Right renal pelvis (tissue), 4 donors: ENCODE results near the gene PDZRN3. TPM values are rescaled to one million over a fixed set of nuclear protein-coding genes. Genes with fewer than 3 reads are reported as not detected.

ENCODE experiments used
- DNase-seq, 4 donors: peaks; one replicate each; pipeline ENCODE4 v3.0.0-alpha.2; 2013; ENCODE audit warnings: low read depth in 4 of 4, low spot score in 3 of 4, missing footprints in 1 of 4
- polyA plus RNA-seq, 4 donors: library from polyadenylated mRNA; unstranded; fragments of 120-200 nt; gene quantifications; one replicate each; pipeline ENCODE4 v1.2.1, GENCODE V29; 2013; ENCODE audit not compliant: insufficient read length in 4 of 4

PDZRN3 gene
- polyA plus RNA-seq, 4 donors: 35.6 to 51.6 (median 45.7) TPM

- peak in 2 of 4 donors; percentile 58 to 66 for DNase-seq
Observed at GRCh38 chr3:73624017-73624820, 522 bp downstream of the PDZRN3 start.

GRCh38 chr3:73623346-73623745 is 1.4 kb downstream of the PDZRN3 start:
- no peak for DNase-seq

DNA sequence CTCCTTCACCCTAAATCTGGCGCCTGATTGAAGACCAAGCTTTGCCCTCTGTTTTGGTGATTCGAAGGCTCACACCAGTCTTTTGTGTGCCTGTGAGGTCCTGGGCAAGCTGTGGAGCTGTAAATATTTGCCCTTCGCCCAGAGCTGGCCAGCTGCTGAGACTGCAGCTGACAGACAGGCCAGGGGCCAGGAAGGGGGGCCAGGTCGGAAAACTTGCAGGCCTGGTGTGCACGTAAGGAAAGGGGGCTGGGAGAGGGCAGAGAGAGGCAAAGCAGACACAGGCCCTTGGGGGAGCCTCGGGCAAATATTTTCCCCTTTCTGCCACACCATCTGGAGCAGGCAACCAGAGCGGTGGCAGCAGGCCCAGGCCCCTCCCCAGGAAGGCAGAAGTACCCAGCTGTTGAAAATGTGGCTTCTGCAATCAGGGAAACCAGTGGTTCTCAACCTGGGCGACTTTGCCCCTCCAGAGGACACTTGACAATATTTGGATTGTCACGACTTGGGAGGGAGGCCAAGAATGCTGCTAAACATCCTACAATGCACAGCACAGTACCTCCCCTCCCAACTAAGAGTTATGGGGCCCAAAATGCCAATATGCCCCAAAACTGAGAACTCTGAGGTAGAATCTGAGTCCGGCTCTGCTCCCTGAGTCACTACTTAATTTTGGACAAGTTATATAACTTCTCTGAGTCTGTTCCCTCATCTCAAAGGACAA is 2.5 kb downstream of the PDZRN3 start:
- DNase-seq: no peak

- DNase-seq: no peak
Observed at GRCh38 chr3:73621388-73621787, 3.4 kb downstream of the PDZRN3 start.

- no peak for DNase-seq
Observed at GRCh38 chr3:73618461-73618860, 6.3 kb downstream of the PDZRN3 start.

- DNase-seq: no peak
Observed at GRCh38 chr3:73616056-73616455, 8.7 kb downstream of the PDZRN3 start.

- DNase-seq: no peak
Observed at GRCh38 chr3:73614419-73614818, 10.3 kb downstream of the PDZRN3 start.

- no peak for DNase-seq
Observed at GRCh38 chr3:73611176-73611575, 13.6 kb downstream of the PDZRN3 start.

GRCh38 chr3:73610493-73610892 is 14.2 kb downstream of the PDZRN3 start:
- DNase-seq: no peak

DNA sequence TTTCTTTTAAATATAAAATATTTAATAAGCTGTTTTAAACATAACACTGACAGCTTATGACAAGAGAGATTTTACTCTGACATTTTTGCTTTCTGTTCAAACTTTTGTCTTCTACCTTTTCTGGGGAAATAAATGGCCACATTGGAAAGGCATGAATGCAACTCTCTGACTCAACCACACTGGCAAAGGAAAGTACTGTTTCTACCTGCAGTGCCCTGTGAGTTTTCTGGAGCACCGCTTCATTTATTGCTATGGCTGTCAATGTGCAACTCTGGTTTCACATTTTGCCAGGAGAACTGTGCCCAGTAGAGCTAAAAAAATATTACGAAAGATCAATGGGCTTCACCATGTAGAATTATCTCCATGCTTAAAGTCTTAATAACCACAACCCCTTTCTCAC is 15.1 kb downstream of the PDZRN3 start:
- DNase-seq: no peak

GRCh38 chr3:73609315-73609641 is 15.5 kb downstream of the PDZRN3 start:
- DNase-seq: no peak

GRCh38 chr3:73608456-73609314 is 16.1 kb downstream of the PDZRN3 start:
- DNase-seq: no peak

DNA sequence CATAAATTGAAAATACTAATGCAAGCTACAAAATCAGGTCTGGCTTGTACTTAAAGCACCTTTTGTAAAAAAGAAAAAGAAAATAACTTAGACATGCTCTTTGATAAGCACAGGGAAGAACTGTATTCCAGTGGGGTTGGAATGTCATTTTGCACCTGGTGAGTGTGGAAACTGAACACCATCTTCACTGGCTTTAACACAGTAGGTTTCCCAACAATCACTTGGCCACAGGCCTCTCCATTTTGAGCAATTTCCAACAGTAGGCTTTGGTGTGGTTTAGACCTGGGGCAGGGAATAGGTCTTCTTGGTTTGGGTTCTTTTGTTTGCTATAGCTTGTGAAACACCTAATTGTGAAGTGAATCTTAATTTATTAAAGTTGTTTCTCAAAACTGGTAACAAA is 18.9 kb downstream of the PDZRN3 start:
- DNase-seq: no peak

DNA sequence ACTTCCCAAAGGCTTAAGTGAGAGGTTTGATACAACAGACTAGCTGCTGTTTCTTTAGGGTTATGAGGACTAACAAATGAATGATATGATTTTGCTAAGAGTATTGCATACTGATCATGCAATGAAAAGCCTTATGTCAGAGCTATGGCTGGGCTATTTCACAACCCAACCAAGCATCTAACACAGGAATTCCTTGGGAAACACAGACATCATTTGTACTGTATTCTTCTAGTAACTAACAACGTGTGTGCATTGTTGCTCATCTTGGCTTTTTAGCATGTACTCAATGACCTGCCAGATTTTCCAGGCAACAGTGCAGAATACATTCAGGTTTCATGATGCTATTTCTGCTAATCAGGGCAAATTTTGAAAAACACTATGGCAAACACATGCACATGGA is 19.3 kb downstream of the PDZRN3 start:
- no peak for DNase-seq

GRCh38 chr3:73604451-73604850 is 20.3 kb downstream of the PDZRN3 start:
- DNase-seq: no peak

- DNase-seq: no peak
Observed at GRCh38 chr3:73603762-73604171, 21.0 kb downstream of the PDZRN3 start.

- no peak for DNase-seq
Observed at GRCh38 chr3:73602170-73602569, 22.6 kb downstream of the PDZRN3 start.

DNA sequence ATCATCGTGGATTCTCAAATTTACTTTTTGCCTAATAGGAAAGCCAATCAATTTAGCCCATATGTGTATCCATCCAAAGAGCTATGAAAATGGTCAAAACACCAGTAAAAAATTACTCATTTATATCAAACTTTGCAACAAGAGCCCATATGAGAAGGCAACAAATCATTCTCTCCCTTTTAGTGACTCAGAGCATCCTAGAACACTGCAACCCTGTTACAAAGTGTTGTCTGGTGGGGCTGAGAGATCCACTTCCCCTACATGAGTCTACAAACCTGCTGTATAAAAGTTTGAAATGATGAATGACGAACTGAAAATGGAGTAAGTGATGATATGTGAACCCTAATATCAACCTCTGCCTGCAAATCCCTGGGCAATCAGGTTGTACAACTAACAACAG is 23.3 kb downstream of the PDZRN3 start:
- no peak for DNase-seq

DNA sequence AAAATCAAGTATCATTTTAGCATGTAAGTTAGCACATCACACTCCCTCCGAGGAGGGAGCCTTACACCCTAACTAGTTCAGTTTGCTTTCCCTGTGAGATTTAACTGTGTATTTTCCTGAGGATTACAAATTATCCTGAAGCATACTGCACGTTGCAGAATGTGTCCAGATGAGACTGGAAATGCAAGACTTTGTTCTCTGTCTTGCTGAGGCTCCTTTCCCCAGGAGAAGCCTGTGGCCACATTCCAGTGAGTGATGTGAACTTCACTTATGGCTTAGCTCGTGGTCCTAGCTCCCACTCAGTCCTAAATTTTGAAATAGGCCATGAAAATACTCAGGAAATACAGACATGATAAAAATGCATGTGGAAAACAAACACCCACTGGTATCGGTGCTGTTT is 23.7 kb downstream of the PDZRN3 start:
- DNase-seq: no peak

GRCh38 chr3:73600293-73600938 is 24.3 kb downstream of the PDZRN3 start:
- no peak for DNase-seq

- no peak for DNase-seq
Observed at GRCh38 chr3:73599605-73600004, 25.1 kb downstream of the PDZRN3 start.
